ENCODE results near the gene EML4. TPM values are rescaled to one million over a fixed set of nuclear protein-coding genes. Genes with fewer than 3 reads are reported as not detected.

The EML4 gene
- total and polyA plus RNA-seq, 9 donors = 11.6 to 46.5 (median 31.5) TPM

DNA sequence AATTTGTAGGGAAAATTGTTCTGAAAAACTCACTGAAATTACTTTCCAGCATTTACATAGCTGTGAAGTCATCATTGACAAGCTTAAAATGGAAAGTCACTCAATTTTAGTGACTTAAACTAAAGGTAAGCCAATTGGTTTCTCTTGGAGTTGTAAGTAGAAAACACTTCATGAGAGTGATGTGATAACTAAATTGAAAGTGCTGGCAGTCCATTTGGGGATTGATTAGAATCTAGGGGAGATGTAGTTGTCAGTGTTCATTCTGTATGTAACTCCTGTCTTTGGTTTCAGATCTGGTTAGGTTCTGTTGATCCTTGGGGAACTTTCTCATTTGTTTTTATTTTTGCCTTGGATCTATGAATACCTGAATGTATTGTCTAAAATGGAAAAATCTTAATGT lies 138.0 kb downstream of the EML4 start:
- no peaks in the 10 kb centered on the region for H3K36me3 ChIP-seq
- no peak overlapping the region for H3K27ac ChIP-seq
- TF ChIP-seq POLR2A (IDR thresholded peaks at IDR 0.05) = no peak
- intact Hi-C loops (cut with DNase I) = no loop called here
- H3K9me3 ChIP-seq = no peaks in the 10 kb centered on the region
- no peak overlapping the region for H3K4me3 ChIP-seq
- no peak for DNase-seq
- H3K27me3 ChIP-seq = no peaks in the 10 kb centered on the region
- H3K4me1 ChIP-seq (ENCODE audit: insufficient read depth) = no peaks in the 10 kb centered on the region

GRCh38 chr2:42309366-42309765 lies 140.2 kb downstream of the EML4 start:
- H3K9me3 ChIP-seq = no peaks in the 10 kb centered on the region
- no peaks in the 10 kb centered on the region for H3K27me3 ChIP-seq
- intact Hi-C loops (cut with DNase I) = no loop called here
- H3K27ac ChIP-seq = no peak overlapping the region
- no peak for DNase-seq
- H3K4me1 ChIP-seq (ENCODE audit: insufficient read depth) = no peaks in the 10 kb centered on the region
- no peak overlapping the region for H3K4me3 ChIP-seq
- TF ChIP-seq CTCF (IDR thresholded peaks at IDR 0.05) (no peak), EP300 (IDR thresholded peaks at IDR 0.05) (no peak)
- no peaks in the 10 kb centered on the region for H3K36me3 ChIP-seq
- 86 to 97% (median 97%) methylated on average over 2 of the region's 2 CpGs for WGBS, 3 donors

DNA sequence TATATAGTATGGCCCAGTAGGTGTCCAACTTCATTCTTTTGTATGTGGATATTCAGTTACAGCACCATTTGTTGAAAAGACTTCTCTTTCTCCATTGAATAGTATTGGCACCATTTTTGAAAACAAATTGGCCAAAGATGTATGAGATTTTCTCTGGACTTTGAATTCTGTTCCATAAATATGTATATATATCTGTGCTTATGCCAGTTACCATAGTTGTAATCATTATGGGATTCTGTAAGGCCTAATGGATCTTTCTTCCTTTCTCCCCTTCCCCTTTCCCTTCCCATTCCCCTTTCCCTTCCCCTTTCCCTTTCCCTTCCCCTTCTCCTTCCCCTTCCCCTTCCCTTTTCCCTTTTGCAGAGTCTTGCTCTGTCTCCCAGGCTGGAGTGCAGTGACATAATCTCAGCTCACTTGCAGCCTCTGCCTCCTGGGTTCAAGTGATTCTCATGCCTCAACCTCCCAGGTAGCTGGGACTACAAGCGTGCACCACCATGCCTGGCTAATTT lies 140.9 kb downstream of the EML4 start:
- TF ChIP-seq EP300 (IDR thresholded peaks at IDR 0.05) (no peak), POLR2A (IDR thresholded peaks at IDR 0.05) (no peak), CTCF (IDR thresholded peaks at IDR 0.05) (no peak)

DNA sequence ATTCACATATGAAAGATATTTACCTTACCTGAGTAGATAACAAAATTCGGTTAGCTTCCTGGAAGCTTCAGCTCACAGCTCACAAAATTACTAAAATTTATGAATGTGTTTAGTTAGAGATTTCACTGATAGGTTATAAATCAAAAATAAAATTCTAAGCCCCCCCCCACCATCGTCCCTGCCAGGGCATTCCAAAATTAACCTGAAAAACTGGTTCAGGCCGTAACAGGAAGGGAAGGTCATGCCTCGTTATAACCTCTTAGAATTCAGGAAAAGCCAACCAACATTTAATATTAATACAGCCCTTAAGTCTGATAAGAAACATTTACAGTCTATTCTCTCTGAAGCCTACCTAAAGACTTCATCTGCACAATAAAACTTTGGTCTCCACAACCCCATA lies 143.0 kb downstream of the EML4 start:
- H3K27ac ChIP-seq = no peak overlapping the region
- H3K27me3 ChIP-seq = no peaks in the 10 kb centered on the region
- WGBS, 3 donors = 84 to 89% (median 86%) methylated on average over 4 of the region's 4 CpGs
- intact Hi-C loops (cut with DNase I) = no loop called here
- H3K4me1 ChIP-seq (ENCODE audit: insufficient read depth) = no peaks in the 10 kb centered on the region
- no peaks in the 10 kb centered on the region for H3K9me3 ChIP-seq
- no peak overlapping the region for H3K4me3 ChIP-seq
- DNase-seq = no peak
- no peaks in the 10 kb centered on the region for H3K36me3 ChIP-seq
- TF ChIP-seq EP300 (IDR thresholded peaks at IDR 0.05) (no peak), CTCF (IDR thresholded peaks at IDR 0.05) (no peak), POLR2A (IDR thresholded peaks at IDR 0.05) (no peak)

More for the DNA sequence above, 140.9 kb downstream of the EML4 start:
- Histone ChIP-seq H3K4me3 (no peak overlapping the region), H3K9me3 (no peaks in the 10 kb centered on the region), H3K27me3 (no peaks in the 10 kb centered on the region), H3K36me3 (no peaks in the 10 kb centered on the region), H3K4me1 (ENCODE audit: insufficient read depth) (no peaks in the 10 kb centered on the region), H3K27ac (no peak overlapping the region)
- WGBS, 3 donors = 95 to 100% (median 96%) methylated on average over 1 of the region's 1 CpG
- DNase-seq = no peak
- intact Hi-C loops (cut with DNase I) = no loop called here

DNA sequence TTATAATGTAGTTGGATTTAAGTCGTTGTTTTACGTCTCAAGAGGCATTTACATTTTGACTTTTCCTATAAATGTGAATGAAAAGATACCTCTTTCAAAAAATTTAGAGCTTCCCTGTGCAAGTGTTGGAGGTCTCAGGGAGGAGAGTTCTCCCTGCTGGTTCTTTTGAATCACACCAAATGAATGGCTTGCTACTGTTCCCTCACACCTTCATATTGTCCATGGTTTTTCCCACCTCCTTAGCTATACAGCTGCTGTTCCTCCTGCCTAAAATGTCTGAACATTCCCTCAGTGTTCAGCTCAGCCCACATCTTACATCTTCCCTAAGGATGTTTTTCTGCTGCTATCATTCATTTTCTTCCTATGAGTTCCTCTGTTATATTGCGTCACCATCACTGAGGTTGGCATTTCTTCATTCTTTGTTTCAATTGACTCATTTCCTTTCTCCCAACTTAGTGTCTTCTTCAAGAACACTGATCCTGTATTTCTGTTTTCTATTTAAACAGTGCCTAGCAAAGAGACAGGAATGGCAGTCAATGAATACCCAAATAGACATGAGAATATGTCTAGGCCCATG lies 145.8 kb downstream of the EML4 start:
- no peaks in the 10 kb centered on the region for H3K9me3 ChIP-seq
- no peak for DNase-seq
- WGBS, 3 donors = 87 to 93% (median 93%) methylated on average over 3 of the region's 3 CpGs
- H3K27me3 ChIP-seq = no peaks in the 10 kb centered on the region
- H3K4me1 ChIP-seq (ENCODE audit: insufficient read depth) = no peaks in the 10 kb centered on the region
- no peaks in the 10 kb centered on the region for H3K36me3 ChIP-seq
- no peak overlapping the region for H3K4me3 ChIP-seq
- intact Hi-C loops (cut with DNase I) = loop anchor here in 1 of 4 donors (5.0 kb wide), 1 partner anchor 1172 kb away; no protein-coding TSS in a partner anchor
- H3K27ac ChIP-seq = no peak overlapping the region
- TF ChIP-seq POLR2A (IDR thresholded peaks at IDR 0.05) = no peak
- no peak for TF ChIP-seq EP300 (IDR thresholded peaks at IDR 0.05)
- TF ChIP-seq CTCF (IDR thresholded peaks at IDR 0.05) = no peak

All from ovary (tissue), 9 donors.